Cardiac muscle cell (in vitro differentiated cells and primary cell): ENCODE measurements around the gene CERS5. TPM values are rescaled to one million over a fixed set of nuclear protein-coding genes. Genes with fewer than 3 reads are reported as not detected.

Experiments used
- DNase-seq, 2 donors: peaks; one replicate each; pipeline versions ENCODE4 v3.0.0 to v3.0.0-alpha.2; 2010 to 2017; ENCODE audit warnings: low read depth in 1 of 2, low spot score in 1 of 2
- H3K27ac ChIP-seq: fragments of 200-600 bp; sonication (generic); 2 replicates; pipeline ENCODE4 v1.5.1; 2016
- H3K27me3 ChIP-seq: fragments of 200-600 bp; sonication (generic); 2 replicates; pipeline ENCODE4 v1.6.0; 2016; ENCODE audit warnings: control low read depth
- H3K36me3 ChIP-seq: fragments of 200-600 bp; sonication (generic); 2 replicates; pipeline ENCODE4 v1.5.1; 2016; ENCODE audit warnings: control low read depth
- H3K4me1 ChIP-seq: fragments of 200-600 bp; sonication (generic); 2 replicates; pipeline ENCODE4 v1.8.1; 2017; ENCODE audit warnings: low read depth, mild to moderate bottlenecking, mixed run types
- H3K4me3 ChIP-seq: fragments of 200-600 bp; sonication (generic); 2 replicates; pipeline ENCODE4 v1.5.1; 2016; ENCODE audit warnings: mild to moderate bottlenecking
- H3K9me3 ChIP-seq: fragments of 200-600 bp; sonication (generic); 2 replicates; pipeline ENCODE4 v1.5.1; 2017; ENCODE audit warnings: low read depth, mild to moderate bottlenecking, control low read depth
- CTCF ChIP-seq: IDR thresholded peaks from 2 replicates; pipeline ENCODE4 v1.5.1; 2012; ENCODE audit warnings: low read depth, mild to moderate bottlenecking, low read length
- polyA plus RNA-seq: library from polyadenylated mRNA; unstranded; fragments of >200 nt; fragmentation: Nextera tagmentation; extraction: Ambion mirVana; gene quantifications from 2 replicates; pipeline ENCODE4 v1.2.1, GENCODE V29; 2016
- total RNA-seq: library from RNA; depleted of rRNA; stranded (reverse); fragments of >200 nt; gene quantifications from 2 replicates; pipeline ENCODE4 v1.2.3, GENCODE V29; 2016

Gene CERS5
- total and polyA plus RNA-seq, 2 experiments from 2014 or later: 78.4 to 107 TPM

GRCh38 chr12:50182461-50182860 lies 15.3 kb upstream of the CERS5 start:
- H3K4me1 ChIP-seq: peaks cover 11% of the 10 kb centered on the region
- H3K36me3 ChIP-seq: peaks cover 12% of the 10 kb centered on the region
- TF ChIP-seq CTCF: no peak
- no peak for DNase-seq
- H3K9me3 ChIP-seq: no peaks in the 10 kb centered on the region
- peak overlapping the region; percentile 76 for H3K27ac ChIP-seq
- no peak overlapping the region for H3K4me3 ChIP-seq
- H3K27me3 ChIP-seq: no peaks in the 10 kb centered on the region

GRCh38 chr12:50181691-50182090 lies 14.5 kb upstream of the CERS5 start:
- Histone ChIP-seq H3K27ac (peak overlapping the region; percentile 76), H3K36me3 (peaks cover 14% of the 10 kb centered on the region), H3K4me3 (no peak overlapping the region), H3K27me3 (no peaks in the 10 kb centered on the region), H3K9me3 (no peaks in the 10 kb centered on the region), H3K4me1 (peaks cover 11% of the 10 kb centered on the region)
- DNase-seq: no peak
- TF ChIP-seq CTCF: no peak

- no peak for TF ChIP-seq CTCF
- peaks cover 15% of the 10 kb centered on the region for H3K36me3 ChIP-seq
- no peak for DNase-seq
- H3K4me3 ChIP-seq: no peak overlapping the region
- peaks cover 3% of the 10 kb centered on the region for H3K4me1 ChIP-seq
- no peaks in the 10 kb centered on the region for H3K27me3 ChIP-seq
- H3K27ac ChIP-seq: no peak overlapping the region
- H3K9me3 ChIP-seq: no peaks in the 10 kb centered on the region
Measured at GRCh38 chr12:50175716-50176026, 8.5 kb upstream of the CERS5 start.

- peaks cover 11% of the 10 kb centered on the region for H3K36me3 ChIP-seq
- no peak overlapping the region for H3K27ac ChIP-seq
- H3K4me1 ChIP-seq: peaks cover 3% of the 10 kb centered on the region
Measured at GRCh38 chr12:50174971-50175715, 8.0 kb upstream of the CERS5 start.

GRCh38 chr12:50166799-50167048 lies 445 bp downstream of the CERS5 start:
- H3K27ac ChIP-seq: peak overlapping the region; percentile 78
- peak overlapping the region; percentile 47 for H3K4me3 ChIP-seq
- no peak for DNase-seq
- H3K36me3 ChIP-seq: no peaks in the 10 kb centered on the region
- no peaks in the 10 kb centered on the region for H3K4me1 ChIP-seq
- H3K27me3 ChIP-seq: no peaks in the 10 kb centered on the region
- TF ChIP-seq CTCF: no peak
- no peaks in the 10 kb centered on the region for H3K9me3 ChIP-seq

More at GRCh38 chr12:50174971-50175715, 8.0 kb upstream of the CERS5 start:
- DNase-seq: peak; percentile 78 to 88
- TF ChIP-seq CTCF: peak; percentile 52
- Histone ChIP-seq H3K4me3 (no peak overlapping the region), H3K9me3 (no peaks in the 10 kb centered on the region), H3K27me3 (no peaks in the 10 kb centered on the region)
